ENCODE measurements around the gene UAP1.

Gene UAP1

GRCh38 chr1:162561616-162562469 lies at the start of gene UAP1:
Gene UAP1 (plus strand): TSS chr1:162561722. CDS start chr1:162566069, 4,347 bp downstream.
- DNase-seq = no peak

- DNase-seq = no peak
Measured at GRCh38 chr1:162527314-162527713, 34.2 kb upstream of the UAP1 start.

DNA sequence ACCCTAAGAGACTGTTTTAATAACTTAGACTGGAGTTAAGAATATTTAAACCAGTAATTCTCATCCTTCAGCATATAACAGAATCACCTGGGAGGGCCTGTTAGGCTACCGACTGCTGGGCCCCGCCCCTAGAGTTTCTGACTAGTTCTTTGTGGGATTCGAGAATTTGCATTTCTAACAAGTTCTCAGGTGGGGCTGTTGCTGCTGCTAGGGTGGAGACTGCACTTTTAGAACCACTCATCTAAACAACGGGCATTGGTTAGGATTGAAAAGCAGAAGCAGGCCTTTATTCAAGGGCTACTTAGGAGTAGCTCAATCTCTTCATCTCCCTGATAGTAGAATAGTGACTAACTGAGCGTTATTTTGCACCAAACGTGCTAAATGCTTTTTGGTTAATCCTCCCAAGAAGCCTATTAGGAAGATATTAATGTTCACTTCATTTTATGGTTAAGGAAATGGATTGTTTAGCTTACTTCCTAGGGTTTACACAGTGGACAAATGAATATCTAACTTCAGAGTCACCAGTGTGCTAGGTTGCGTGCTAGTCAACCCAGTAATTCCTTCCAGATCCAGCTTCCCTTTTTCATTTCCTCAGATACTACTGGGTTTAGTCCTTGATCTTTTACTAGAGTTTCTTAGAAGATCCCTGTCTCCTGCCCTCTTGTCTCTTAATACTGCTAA lies 31.1 kb upstream of the UAP1 start:
- no peak for DNase-seq

DNA sequence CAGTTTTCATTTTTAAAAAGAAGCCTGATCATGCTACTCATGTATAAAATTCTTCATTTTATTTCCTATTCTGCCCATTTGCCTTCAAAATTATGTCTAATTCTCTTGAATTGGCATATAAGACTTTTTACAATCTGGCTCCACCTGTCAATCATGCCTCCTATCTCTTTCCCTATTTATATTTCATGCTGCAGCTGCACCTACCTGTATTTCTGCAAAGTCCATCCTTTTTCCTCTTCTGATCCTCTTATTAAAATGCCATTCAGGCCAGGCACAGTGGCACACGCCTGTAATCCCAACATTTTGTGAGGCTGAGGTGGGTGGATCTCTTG lies 30.6 kb upstream of the UAP1 start:
- no peak for DNase-seq

DNA sequence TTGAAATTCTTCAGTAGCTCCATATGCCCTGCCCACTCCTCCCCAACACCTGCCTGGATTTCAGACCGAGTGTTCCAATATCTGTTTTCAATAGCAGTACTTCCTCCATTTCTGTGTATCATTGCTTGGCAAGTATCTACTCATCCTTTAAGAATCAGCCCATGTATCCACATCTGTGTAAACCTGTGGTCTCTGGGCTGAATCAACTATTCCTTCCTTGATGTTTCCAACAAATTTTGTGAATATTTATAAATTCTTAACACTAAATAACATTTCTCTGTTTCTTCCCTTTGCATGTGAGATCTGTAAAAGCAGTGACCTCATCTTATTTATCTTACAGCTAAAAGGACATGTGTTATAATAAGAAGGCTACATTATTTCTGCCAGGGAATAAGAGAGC lies 26.0 kb upstream of the UAP1 start:
- no peak for DNase-seq

DNA sequence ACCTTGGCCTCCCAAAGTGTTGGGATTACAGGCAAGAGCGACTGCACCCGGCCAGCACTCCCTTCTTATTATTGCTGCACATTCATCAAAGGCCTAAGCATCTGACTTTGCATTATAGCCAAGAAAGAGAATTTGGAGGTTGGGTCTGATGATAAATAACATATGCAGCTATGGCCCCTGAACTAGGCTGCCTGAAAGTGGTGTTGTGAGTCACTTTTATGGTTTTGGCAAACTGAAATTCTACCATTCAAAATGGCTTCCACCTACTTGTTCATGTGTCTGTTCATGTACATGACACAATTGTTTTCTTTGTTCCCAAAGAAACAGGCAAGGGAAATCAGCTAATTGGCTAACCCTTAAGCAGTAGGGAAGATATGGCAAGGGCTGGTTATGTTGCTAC lies 25.0 kb upstream of the UAP1 start:
- no peak for DNase-seq

GRCh38 chr1:162537216-162537615 lies 24.3 kb upstream of the UAP1 start:
- DNase-seq = no peak

- DNase-seq = no peak
Measured at GRCh38 chr1:162538815-162539431, 22.6 kb upstream of the UAP1 start.

DNA sequence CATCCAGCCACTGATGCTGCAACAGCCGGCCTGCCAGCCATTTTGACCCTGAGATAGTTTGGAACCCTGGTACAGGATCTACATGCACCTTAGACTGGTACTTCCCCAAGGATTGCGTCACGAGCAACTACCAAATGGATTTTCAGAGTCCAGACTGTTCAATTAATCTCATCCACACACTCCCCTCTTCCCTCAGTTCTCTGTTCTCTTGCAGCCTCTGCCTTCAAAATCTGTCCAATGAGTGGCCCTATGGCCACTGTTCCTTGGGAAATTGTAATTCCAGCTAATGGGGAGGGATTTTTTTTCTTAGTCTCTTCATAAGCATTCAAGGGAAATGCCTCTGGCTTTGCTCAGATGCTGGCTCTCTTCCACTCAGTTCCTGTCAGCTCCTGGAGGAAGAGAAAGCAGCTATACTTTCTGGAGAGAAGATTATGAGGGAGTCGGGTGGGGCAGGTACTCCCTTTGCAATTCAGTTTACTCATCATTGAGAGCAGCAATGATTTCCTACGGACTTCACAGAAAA lies 19.8 kb upstream of the UAP1 start:
- DNase-seq = no peak

DNA sequence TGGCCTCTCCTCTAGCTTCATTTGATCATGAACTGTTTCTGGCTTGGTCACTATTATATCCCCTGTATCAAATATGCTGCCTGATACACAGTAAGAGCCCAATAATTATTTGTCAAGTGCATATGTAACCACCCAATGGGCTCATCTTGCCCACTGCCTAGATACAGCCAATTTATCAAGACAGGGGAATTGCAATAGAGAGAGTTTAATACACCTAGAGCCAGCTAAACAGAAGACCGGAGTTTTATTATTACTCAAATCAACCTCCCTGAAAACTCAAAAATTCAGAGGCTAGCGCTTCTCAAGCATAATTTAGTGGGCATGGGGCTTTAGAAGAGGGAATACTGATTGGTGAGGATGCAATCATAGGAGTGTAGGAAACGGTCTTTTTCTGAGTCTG lies 18.3 kb upstream of the UAP1 start:
- DNase-seq = no peak

- no peak for DNase-seq
Measured at GRCh38 chr1:162548170-162548569, 13.4 kb upstream of the UAP1 start.

GRCh38 chr1:162549001-162549400 lies 12.5 kb upstream of the UAP1 start:
- DNase-seq = no peak

DNA sequence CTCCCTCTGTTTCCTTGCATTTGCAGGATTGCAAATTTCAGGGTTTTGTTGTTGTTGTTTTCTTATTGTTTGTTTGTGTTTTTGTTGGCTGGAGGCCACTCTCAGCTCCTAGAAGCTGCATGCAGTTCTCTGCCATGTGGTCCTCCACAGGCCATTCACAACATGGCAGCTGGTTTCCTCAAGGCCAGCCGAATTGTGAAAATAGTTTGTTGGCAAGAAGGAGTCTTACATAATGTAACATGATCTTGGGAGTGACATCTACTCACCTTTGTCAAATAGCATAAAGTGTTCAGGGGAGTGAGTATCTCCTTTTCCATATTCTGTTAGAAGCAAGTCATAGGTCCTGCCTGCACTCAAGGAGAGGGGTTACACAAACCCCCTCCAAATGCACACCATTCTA lies 10.6 kb upstream of the UAP1 start:
- DNase-seq = no peak

- DNase-seq = no peak
Measured at GRCh38 chr1:162551969-162552683, 9.4 kb upstream of the UAP1 start.

DNA sequence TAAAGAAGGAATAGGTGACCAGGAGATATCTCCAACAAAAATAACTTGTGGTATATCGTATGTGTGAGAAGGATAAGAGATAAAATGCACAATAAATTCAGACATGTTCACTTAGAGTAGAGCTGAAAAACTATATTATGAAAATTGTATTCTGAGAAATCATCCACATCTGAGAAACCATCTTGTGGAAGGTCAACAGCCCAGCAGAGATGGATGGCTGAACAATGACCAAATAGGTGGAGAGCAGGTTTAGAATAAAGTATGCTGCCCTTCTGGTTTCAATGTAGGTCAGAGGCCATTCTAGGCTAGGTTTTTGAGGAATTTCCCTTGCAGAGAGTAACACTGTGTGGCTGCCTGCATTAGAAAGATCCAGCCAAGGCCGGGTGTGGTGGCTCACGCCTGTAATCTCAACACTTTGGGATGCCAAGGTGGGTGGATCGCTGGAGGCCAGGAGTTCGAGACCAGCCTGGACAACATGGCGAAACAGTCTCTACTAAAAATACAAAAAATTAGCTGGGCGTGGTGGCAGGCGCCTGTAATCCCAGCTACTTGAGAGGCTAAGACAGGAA lies 8.8 kb upstream of the UAP1 start:
- no peak for DNase-seq

- no peak for DNase-seq
Measured at GRCh38 chr1:162554258-162554657, 7.3 kb upstream of the UAP1 start.

DNA sequence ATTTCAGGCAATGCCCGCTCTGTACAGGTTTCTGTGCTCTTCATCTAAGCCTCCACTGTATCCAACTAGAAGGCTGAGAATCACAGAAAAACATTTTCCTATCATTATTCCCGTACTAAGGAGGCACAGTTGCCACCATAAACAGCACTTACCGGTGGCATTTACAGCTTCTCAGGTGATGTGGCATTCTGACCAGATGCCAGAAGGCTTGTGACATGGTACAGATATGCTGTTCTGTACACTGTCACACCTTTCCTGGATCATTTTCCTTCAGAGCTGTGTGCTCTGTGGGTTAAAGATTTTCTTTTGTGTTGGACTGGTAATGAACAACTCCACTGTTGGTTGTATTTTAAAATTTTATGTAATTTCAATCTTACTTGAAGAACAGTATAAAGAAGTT lies 4.0 kb upstream of the UAP1 start:
- no peak for DNase-seq

DNA sequence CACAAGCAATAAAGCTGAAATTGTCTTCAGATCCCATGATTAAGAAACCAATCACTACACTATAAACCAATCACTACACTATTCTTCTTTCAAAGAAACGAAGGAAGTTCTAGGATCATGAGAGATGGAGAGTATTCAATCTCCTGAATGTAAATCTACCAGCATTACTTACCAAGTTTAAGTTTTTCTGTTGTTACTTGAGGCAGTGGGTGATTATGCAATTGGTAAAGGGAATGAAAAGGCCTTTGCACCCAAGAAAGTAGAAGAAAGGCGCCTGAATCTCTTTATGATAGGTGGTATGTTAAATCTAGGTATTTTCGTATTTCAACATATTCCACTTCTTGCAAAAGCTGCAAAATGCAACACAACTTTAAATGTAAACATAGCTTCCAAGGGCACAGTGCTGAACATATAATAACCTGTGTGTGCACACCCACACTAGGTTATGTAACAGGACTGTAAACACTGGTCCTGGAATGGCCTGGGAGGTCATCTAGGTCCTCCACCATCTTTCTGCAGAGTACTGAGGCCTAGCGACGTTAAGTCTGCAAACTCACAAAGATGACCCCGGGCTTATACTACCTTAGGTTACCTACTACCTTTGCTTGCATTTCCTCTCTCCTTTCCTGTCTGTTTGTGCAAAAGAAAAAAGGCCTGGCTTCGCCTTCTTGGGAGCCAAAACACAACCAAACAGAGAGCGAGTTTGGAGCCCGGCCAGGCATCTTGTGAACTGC lies 1.1 kb upstream of the UAP1 start:
- no peak for DNase-seq

GRCh38 chr1:162561037-162561615 lies 396 bp upstream of the UAP1 start:
- DNase-seq = peak; percentile 91

- DNase-seq = peak; percentile 63
Measured at GRCh38 chr1:162562470-162562828, 927 bp downstream of the UAP1 start.

DNA sequence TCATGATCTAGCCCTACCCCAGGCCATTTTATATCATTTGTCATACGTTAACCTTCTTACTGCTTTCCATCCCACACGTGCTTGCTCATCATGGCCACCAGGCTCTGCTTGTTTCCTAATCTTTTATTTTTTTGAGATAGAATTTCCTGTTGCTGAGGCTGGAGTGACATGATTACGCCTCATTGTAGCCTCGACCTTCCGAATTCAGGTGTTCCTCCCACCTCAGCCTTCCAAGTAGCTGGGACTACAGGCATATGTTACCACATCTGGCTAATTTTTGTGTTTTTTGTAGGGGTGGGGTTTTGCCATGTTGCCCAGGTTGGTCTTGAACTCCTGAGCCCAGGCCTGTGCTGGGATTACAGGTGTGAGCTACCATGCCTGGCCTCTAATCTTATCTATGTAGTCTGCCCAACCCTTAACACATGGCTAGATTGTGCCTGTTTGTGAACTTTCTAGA lies 3.3 kb downstream of the UAP1 start:
- no peak for DNase-seq

DNA sequence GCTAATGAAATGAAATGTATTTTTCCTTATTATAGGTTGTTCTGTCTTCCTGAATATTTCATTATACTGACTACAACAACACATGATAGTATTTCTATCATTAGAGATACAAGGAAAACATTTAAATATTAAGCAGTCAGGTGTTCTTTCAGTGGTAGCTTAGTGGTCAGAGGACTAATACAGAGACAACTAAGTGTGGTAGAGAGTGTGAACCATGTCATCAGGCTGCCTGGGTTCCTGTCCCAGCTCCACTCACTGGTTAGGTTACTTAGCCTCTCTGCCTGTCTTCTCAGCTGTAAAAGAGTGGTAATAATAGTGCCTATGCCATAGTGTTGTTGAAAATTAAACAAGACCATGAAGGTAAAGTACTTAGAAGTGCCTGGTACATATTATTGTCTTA lies 3.9 kb downstream of the UAP1 start:
- no peak for DNase-seq
